GM21515 (cell line): ENCODE results near the gene DNAJC6.

ENCODE experiments used
- ATAC-seq: cut with Tn5 transposase; IDR thresholded peaks from one replicate; pipeline ENCODE4 v1.9.1; 2021; ENCODE audit not compliant: unreplicated experiment

The DNAJC6 gene

GRCh38 chr1:65292861-65293593 is 16.3 kb upstream of the DNAJC6 start:
- no peak for ATAC-seq

DNA sequence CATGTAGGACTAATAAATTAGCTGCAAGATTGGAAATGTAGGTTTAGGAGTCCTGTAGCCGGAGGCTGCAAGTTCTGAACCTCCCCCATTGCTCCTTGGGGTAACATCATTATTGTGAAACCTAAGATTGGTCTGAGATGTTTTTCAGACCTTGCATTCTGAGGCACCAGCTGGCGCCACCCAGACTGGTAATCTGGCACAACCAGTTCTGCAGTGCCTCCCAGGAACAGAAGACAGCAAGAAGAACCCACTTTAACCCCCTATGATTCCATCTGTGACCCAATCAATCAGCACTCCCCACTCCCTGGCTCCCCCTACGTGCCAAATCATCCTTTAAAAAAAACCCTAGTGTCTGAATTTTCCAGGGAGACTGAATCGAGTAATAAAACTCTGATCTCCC is 11.6 kb upstream of the DNAJC6 start:
- no peak for ATAC-seq

DNA sequence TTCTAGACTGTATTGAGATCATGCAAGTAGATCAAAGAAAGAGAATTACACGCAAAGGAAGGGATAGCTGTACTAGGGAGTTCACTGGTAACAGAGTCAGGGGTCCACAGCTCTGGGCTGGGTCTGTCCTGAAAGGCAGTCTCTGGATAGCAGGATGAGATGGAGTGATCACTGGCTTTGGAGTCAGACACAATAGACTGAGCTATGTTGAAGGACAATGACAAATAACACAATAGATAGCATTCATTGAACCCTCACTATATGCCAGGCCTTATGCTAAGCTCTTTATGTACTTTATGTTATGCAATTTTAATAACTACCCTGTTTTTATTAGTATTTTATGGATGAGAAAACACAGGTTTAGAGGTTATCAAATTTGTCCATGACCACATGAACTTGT is 10.0 kb upstream of the DNAJC6 start:
- ATAC-seq, result no peak

GRCh38 chr1:65308781-65309303 is 501 bp upstream of the DNAJC6 start:
- ATAC-seq, result no peak

DNA sequence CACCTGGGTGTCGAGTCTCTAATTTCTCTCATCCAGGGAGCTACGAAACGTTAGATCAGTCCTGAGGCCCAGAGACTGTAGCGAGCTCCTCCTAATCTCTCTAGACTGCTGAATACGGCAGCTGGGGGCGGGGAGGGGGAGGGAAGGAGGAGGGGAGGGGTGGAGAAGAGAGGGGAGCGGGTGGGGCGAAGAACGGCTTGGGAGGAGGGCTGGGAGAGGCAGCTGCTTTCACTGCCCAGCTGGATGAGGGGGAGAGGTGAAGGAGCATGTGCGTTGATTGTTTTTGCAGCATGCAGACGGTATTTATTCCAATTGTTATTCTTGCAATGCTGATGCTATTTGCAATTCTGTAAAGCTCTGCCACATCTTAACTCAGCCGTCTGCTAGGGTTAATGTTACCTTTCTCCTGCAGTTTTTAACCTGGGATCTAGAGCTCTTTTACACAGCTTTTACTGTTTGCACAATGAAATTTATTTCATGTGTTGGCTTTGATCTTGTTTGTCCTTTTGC is 790 bp downstream of the DNAJC6 start:
- no peak for ATAC-seq

DNA sequence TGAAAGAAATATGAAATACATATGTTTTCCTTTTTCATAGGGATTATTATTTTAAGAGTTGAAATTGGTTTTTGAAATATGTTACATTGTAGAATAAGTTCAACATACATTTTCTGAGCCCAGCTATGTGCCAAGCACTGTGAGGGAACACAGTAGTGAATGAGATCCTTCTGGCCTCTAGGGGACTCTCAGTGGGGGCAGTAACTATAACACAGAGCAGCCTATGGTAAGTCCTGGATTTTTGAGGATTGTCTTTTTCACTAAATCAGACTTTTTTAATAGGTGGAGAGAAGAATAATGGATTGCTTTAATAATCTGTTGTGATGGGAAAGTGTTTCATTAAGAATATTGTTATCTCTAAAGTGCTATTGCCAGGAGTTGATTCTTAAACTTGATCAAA is 2.4 kb downstream of the DNAJC6 start:
- ATAC-seq, result no peak

- ATAC-seq, result no peak
Measured at GRCh38 chr1:65316233-65316632, 6.9 kb downstream of the DNAJC6 start.

DNA sequence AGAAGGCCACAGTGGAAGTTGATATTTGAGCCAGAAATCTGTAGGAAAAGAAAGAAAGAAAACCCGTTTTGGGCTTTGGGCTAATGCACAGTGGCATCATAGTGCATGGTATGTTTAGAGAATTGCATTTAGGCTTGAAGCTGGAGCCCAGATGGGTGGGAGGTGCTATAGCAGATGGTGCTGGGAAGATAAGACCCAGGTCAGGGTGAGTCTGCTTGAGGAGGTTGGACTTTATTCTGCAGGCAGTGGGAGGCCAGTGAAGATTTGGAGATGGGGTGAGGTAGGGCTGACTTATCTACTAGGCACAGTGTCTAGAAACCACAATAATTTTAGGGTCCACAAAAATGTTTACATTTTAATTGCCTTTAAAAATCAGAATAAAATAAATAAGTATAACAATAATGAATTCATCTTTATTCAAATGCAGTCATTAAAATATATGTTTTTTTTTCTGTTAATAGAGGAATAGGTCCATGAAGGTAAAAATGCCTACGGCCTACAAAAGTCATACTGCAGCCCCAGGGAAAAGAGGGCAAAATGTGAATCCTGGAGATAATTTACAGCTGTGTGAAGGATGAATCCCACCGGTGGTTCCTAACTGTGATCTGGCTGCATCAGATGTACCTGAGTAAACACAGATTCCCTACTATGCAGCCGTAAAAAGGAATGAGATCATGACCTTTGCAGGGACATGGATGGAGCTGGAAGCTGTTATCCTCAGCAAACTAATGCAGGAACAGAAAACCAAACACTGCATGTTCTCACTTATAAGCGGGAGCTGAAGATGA is 8.7 kb downstream of the DNAJC6 start:
- ATAC-seq, result no peak

GRCh38 chr1:65319141-65319540 is 9.8 kb downstream of the DNAJC6 start:
- no peak for ATAC-seq

DNA sequence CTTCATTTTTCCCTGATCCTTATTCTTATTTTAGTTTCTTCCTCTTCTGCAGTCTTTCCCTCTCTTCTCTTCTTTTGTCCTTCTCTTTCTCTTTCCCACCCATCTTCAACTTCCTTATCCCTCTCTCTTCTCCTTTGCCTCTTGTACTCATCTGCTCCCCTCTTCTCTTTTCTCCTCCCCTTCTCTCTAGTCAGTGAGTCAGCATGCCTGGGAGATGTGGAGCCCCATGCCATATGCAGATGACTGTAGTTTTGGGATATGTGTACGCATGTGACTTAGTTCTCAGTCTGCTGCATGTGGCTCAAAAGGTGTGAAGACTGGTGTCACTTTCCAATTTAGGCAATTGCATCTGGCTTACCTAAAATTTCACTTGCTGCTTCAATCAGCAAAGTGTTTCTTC is 10.4 kb downstream of the DNAJC6 start:
- no peak for ATAC-seq

DNA sequence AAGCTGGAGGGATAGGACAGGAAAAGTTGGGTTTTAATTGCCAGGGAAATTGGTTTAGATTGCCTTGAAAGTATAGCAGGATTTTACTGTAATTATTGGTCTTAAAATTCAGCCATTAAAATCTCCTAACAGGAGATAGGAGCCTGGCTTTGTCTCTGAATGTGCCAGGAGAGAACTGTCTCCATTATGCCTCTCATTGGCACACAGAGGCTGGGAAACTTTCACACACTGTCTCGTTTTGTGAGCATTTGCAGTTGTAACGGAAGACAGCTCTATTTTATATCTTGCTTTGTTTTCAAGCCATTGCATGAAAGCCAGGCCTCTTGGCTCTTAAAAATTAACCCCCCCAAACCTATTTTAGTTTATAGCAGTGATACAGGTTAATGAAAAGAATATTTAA is 12.5 kb downstream of the DNAJC6 start:
- no peak for ATAC-seq

- ATAC-seq, result no peak
Measured at GRCh38 chr1:65323246-65323645, 13.9 kb downstream of the DNAJC6 start.

DNA sequence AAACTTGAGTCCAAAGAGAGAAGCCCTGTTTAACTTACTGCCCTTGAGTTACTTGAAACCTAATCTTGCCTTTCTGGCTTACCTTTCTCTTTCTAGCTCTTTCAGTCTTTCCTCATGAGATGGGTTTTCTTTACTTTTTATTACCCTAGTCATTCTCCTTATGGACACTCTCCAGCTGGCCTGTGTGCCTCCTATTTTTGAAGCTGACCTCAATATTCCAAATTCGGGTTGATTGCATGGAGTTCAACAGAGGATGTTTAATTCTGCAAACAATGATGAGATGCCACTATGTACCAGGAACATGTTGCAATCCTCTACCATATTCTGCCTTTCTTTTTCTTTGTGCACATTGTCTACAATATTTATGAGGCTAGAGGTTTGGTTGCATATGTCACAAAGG is 20.7 kb downstream of the DNAJC6 start:
- no peak for ATAC-seq

DNA sequence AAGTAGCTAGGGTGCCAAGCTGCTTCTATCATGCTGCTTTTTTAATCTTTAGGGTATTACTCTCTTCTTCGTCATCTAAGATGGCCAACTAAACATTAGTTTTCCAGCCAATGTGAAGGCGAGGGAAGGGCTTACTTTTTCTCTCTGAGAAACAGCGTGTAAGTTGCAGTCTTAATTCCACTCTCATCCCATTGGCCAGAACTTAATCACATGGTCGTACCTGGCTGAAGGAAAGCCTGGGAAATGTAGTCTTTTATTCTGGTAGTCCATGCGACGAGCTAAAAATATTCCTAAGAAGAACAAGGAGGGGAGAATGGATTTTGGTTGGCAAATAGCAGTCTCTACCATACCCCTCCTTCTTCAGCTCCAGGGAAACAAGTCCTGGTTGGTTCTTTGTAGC is 21.5 kb downstream of the DNAJC6 start:
- ATAC-seq, result no peak

GRCh38 chr1:65332821-65333220 is 23.5 kb downstream of the DNAJC6 start:
- ATAC-seq, result no peak

GRCh38 chr1:65334081-65334480 is 24.7 kb downstream of the DNAJC6 start:
- ATAC-seq, result no peak

DNA sequence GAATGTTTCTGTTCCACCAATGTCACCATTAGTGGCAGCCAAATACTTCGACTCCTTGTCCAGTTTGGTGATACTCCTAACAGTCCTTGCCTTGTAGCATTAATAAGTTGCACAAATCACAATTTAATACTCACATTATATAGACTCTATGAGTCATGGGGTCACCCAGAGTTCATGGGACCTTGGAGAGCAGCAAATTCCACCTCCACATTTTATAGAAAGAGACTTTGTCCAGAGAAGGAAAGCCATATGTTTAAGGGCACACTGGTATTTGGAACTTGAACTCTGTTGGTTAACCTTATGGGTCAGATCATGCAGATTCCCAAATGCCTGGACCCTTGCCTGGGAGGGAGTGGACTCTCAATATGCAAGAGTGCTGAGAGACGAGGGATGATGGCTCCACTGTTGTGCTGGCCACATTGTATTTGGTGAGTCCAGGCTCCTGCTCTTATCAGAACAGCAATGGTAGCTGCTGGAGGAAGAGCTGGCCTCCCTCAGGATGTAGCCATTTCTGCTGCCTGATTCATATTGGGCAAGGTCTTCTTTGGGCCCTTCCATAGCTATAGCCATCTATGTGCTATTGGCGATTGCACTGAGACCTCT is 30.6 kb downstream of the DNAJC6 start:
- no peak for ATAC-seq

DNA sequence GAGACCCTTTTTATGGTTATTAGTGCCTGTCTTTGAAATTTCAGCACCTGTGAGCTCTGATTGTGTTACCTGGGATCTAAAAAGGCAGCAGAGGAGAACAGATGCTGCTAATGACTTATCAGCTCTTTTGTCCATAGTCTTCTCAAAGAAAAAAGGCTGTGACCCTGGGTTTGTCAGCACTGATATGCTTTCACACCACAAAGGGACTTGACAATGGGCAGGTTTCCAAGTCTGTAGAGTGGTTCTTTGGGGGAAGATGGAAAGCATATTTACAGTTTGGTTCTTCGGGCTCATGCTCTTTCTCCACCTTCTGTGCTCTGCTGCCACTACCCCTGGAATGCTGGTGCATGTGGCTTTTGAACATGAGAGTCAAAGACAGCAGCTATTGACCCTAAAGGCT is 32.0 kb downstream of the DNAJC6 start:
- no peak for ATAC-seq

- no peak for ATAC-seq
Measured at GRCh38 chr1:65343286-65343685, 33.9 kb downstream of the DNAJC6 start.

DNA sequence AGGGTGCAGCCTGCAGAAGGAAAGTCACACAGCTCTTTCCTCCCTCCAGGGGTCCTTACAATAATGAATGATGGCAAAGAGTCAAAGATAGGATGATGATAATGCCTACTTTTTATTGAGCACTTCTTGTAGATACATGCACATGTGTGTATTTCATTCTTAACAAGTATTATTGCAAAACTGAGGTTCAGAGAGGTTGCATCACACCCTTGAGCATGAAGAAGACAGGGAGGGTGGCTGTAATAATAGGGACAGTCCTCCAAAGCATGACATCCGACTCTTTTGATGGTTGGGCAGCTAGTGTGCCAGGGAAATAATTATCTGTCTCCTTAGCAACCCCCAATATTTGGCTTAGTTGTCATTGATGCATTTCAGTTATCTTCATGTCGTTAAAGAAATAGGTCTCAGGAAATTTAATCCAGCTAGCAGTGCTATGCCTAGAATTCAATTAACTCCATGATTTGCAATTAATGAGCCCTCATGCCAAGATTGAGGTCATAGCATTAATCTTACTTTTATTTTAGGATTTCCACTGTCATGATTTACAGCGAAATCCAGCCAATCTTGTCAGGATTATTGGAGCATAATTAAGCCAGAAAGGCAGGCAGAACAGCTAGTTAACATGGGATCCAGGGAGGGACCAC is 35.0 kb downstream of the DNAJC6 start:
- no peak for ATAC-seq

GRCh38 chr1:65346190-65346589 is 36.8 kb downstream of the DNAJC6 start:
- no peak for ATAC-seq
